PC-3 (cell line): ENCODE results near the gene ARHGAP27.
"Not testable (repeated sequence)": the region's sequence is repeated elsewhere in the genome, so short reads cannot be mapped to it uniquely, and the experiment has no call there.

ENCODE experiments used
- EZH2 ChIP-seq: fragments of 300-600 bp; sonication (generic); IDR thresholded peaks from one replicate; pipeline ENCODE4 v1.6.1; 2017; ENCODE audit warnings: antibody characterized with exemption, mild to moderate bottlenecking, low read length; ENCODE audit not compliant: unreplicated experiment
- TF ChIP-seq, protein P1 (sequence below): fragments of 300-600 bp; sonication (generic); conservative IDR thresholded peaks from 2 replicates; pipeline ENCODE4 v1.5.1; 2017; ENCODE audit warnings: antibody characterized with exemption, low read depth, mild to moderate bottlenecking, low read length

DNA sequence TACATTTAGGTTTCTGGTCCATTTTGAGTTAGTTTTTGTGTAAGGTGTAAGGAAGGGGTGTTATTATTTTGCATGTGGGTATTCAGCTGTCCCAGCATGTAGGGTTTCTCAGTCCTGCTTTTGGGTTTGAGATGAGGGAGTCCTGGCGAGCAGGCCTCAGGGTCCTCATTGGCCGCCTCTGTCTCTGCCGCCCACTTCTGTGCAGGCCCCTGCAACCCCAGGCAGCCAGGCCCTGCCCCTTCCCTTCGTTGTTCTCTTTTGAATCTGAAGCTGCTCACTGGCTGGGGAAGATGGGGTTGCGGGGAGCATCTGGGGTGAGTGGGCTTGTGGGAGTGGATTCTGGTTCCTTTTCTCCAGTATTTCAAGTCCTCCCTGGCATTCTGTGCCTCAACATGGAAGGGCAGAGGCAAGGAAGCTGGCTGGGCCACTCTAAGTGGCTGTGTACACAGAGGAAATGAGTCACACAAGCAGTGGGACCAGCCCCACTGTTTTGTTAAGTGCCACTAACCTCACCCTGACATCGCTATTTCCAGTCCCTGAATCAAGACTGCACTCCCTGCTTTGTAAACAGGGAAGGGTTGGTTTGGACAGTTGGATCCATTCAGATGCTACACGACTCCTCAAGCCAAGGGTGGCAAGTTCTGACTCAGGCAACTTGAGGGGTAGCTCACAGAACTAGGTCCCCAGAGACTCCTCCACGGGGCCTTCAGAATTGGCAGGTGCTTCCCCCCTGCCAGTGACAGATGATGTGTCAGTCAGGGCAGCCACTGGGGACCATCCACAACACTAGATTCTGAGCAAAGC lies 29.1 kb upstream of the ARHGAP27 start:
- TF ChIP-seq, protein P1, sequence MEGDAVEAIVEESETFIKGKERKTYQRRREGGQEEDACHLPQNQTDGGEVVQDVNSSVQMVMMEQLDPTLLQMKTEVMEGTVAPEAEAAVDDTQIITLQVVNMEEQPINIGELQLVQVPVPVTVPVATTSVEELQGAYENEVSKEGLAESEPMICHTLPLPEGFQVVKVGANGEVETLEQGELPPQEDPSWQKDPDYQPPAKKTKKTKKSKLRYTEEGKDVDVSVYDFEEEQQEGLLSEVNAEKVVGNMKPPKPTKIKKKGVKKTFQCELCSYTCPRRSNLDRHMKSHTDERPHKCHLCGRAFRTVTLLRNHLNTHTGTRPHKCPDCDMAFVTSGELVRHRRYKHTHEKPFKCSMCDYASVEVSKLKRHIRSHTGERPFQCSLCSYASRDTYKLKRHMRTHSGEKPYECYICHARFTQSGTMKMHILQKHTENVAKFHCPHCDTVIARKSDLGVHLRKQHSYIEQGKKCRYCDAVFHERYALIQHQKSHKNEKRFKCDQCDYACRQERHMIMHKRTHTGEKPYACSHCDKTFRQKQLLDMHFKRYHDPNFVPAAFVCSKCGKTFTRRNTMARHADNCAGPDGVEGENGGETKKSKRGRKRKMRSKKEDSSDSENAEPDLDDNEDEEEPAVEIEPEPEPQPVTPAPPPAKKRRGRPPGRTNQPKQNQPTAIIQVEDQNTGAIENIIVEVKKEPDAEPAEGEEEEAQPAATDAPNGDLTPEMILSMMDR = not testable (repeated sequence)
- not testable (repeated sequence) for TF ChIP-seq EZH2
